Peyer's patch (tissue), 4 donors: ENCODE results near the gene NEMP2.

Source experiments
- CTCF ChIP-seq, 6 experiments: fragments of 450-650 bp in 4 of 6; fragments of 200-600 bp in 2 of 6; sonication (generic) in 1 of 6; IDR thresholded peaks; one replicate each; pipeline ENCODE4 v1.5.1; 2017 to 2019; ENCODE audit warnings: antibody characterized with exemption in 6 of 6, mild to moderate bottlenecking in 3 of 6, moderate library complexity in 1 of 6
- POLR2A ChIP-seq, 2 donors: fragments of 450-650 bp; IDR thresholded peaks; one replicate each; pipeline ENCODE4 v1.5.1; 2017; ENCODE audit warnings: antibody characterized with exemption in 2 of 2, mild to moderate bottlenecking in 2 of 2, moderate library complexity in 2 of 2

DNA sequence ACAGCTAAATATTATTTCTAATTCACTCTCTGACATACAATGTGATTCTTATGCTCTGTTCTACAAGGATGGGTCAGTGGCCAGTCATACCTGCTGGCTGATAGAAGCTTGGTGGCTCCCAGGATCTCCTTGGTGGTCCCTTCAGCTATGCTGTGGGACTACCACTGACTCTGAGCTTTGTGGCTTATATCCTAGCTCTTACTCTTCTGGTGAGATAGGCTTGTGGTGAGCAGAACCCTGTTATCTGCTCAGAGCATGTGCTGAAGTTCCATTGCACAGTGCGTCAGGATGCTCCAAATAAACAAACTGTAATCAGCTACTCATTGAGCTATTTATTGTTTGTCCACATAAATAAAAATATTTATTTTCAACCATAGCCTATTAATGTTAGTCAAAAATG lies 74.6 kb downstream of the NEMP2 start:
- TF ChIP-seq CTCF (IDR thresholded peaks at IDR 0.05) = no peak
- no peak for TF ChIP-seq POLR2A (IDR thresholded peaks at IDR 0.05)
